ENCODE results near the gene SNU13.
A peak's percentile ranks its signal among the peaks of the same experiment; 100 is the strongest.
"Not testable (repeated sequence)": the region's sequence is repeated elsewhere in the genome, so short reads cannot be mapped to it uniquely, and the experiment has no call there.

The SNU13 gene

GRCh38 chr22:41672096-41672495 is 16.6 kb downstream of the SNU13 start:
- H3K36me3 ChIP-seq (ENCODE audit: control insufficient read depth in 4 of 4, insufficient read depth in 4 of 4, low read length in 3 of 4): peaks cover 6 to 41% (median 26%) of the 10 kb centered on the region in 4 experiments
- H3K4me1 ChIP-seq (ENCODE audit: control extremely low read depth in 1 of 4, control insufficient read depth in 4 of 4, insufficient read depth in 4 of 4, low read length in 3 of 4); H3K27ac ChIP-seq (ENCODE audit: insufficient read depth in 1 of 2, low read depth in 1 of 2, low read length in 2 of 2, poor library complexity in 1 of 2, severe bottlenecking in 2 of 2); CTCF ChIA-PET; H3K4me3 ChIP-seq (ENCODE audit: control insufficient read depth in 1 of 7, extremely low read depth in 1 of 7, insufficient read depth in 4 of 7, low read depth in 2 of 7, low read length in 6 of 7); H3K9me3 ChIP-seq (ENCODE audit: control extremely low read depth in 1 of 5, control insufficient read depth in 4 of 5, insufficient read depth in 2 of 5, low read depth in 1 of 5, low read length in 4 of 5); DNase-seq; POLR2A ChIA-PET; H3K27me3 ChIP-seq (replicated peaks in 2 of 5; ENCODE audit: control insufficient read depth in 4 of 5, insufficient read depth in 5 of 5, low read length in 4 of 5): not testable (repeated sequence)
- 100% methylated on average over 7 of the region's 10 CpGs for WGBS (ENCODE audit: insufficient coverage)

GRCh38 chr22:41668971-41669911 is 19.4 kb downstream of the SNU13 start:
- Histone ChIP-seq H3K27me3 (replicated peaks in 2 of 5; ENCODE audit: control insufficient read depth in 4 of 5, insufficient read depth in 5 of 5, low read length in 4 of 5) (no peaks in the 10 kb centered on the region), H3K27ac (ENCODE audit: insufficient read depth in 1 of 2, low read depth in 1 of 2, low read length in 2 of 2, poor library complexity in 1 of 2, severe bottlenecking in 2 of 2) (no peak overlapping the region), H3K9me3 (ENCODE audit: control extremely low read depth in 1 of 5, control insufficient read depth in 4 of 5, insufficient read depth in 2 of 5, low read depth in 1 of 5, low read length in 4 of 5) (no peaks in the 10 kb centered on the region), H3K4me1 (ENCODE audit: control extremely low read depth in 1 of 4, control insufficient read depth in 4 of 4, insufficient read depth in 4 of 4, low read length in 3 of 4) (peaks cover 0 to 9% (median 7%) of the 10 kb centered on the region in 4 experiments), H3K36me3 (ENCODE audit: control insufficient read depth in 4 of 4, insufficient read depth in 4 of 4, low read length in 3 of 4) (peaks cover 10 to 35% (median 12%) of the 10 kb centered on the region in 4 experiments), H3K4me3 (ENCODE audit: control insufficient read depth in 1 of 7, extremely low read depth in 1 of 7, insufficient read depth in 4 of 7, low read depth in 2 of 7, low read length in 6 of 7) (no peak overlapping the region)
- CTCF ChIA-PET: no interaction called here
- DNase-seq: no peak
- WGBS (ENCODE audit: insufficient coverage): 95% methylated on average over 11 of the region's 21 CpGs
- POLR2A ChIA-PET: no interaction called here

DNA sequence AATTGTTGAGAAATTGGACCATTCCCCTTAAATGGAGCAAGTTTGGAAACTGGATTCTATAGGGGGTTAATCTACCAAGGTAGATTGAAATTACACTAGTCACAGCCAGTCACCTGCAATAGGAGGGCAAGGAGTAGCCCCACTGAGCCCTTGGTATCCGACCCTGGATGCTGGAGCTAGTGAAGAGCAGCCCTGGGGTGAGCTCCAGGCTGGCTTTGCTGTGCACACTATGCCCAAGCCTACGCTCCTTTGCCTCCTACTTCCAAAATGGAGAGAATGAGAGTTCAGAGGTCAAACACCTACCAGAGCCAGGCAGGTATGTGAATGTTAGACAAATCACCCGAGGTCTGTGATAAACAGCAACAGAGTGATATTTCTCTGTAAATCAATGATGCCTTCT is 23.7 kb downstream of the SNU13 start:
- Histone ChIP-seq H3K9me3 (ENCODE audit: control extremely low read depth in 1 of 5, control insufficient read depth in 4 of 5, insufficient read depth in 2 of 5, low read depth in 1 of 5, low read length in 4 of 5) (no peaks in the 10 kb centered on the region), H3K4me1 (ENCODE audit: control extremely low read depth in 1 of 4, control insufficient read depth in 4 of 4, insufficient read depth in 4 of 4, low read length in 3 of 4) (peaks cover 0 to 9% (median 7%) of the 10 kb centered on the region in 4 experiments), H3K27me3 (replicated peaks in 2 of 5; ENCODE audit: control insufficient read depth in 4 of 5, insufficient read depth in 5 of 5, low read length in 4 of 5) (no peaks in the 10 kb centered on the region), H3K36me3 (ENCODE audit: control insufficient read depth in 4 of 4, insufficient read depth in 4 of 4, low read length in 3 of 4) (peaks cover 16 to 54% (median 33%) of the 10 kb centered on the region in 4 experiments), H3K27ac (ENCODE audit: insufficient read depth in 1 of 2, low read depth in 1 of 2, low read length in 2 of 2, poor library complexity in 1 of 2, severe bottlenecking in 2 of 2) (no peak overlapping the region), H3K4me3 (ENCODE audit: control insufficient read depth in 1 of 7, extremely low read depth in 1 of 7, insufficient read depth in 4 of 7, low read depth in 2 of 7, low read length in 6 of 7) (no peak overlapping the region)
- CTCF ChIA-PET: interaction anchor here (1.1 to 3.7 kb wide), 5 partner anchors 10 to 276 kb away, joined by 3 to 22 read pairs (median 11); no protein-coding TSS in a partner anchor
- 100% methylated on average over 2 of the region's 3 CpGs for WGBS (ENCODE audit: insufficient coverage)
- DNase-seq: no peak
- POLR2A ChIA-PET: no interaction called here

GRCh38 chr22:41664490-41664889 is 24.2 kb downstream of the SNU13 start:
- peak overlapping the region in 1 of 2 experiments; percentile 9 for H3K27ac ChIP-seq (ENCODE audit: insufficient read depth in 1 of 2, low read depth in 1 of 2, low read length in 2 of 2, poor library complexity in 1 of 2, severe bottlenecking in 2 of 2)
- DNase-seq: no peak
- no peaks in the 10 kb centered on the region for H3K9me3 ChIP-seq (ENCODE audit: control extremely low read depth in 1 of 5, control insufficient read depth in 4 of 5, insufficient read depth in 2 of 5, low read depth in 1 of 5, low read length in 4 of 5)
- CTCF ChIA-PET: interaction anchor here (1.1 to 3.7 kb wide), 2 partner anchors 9 to 18 kb away, joined by 3 to 22 read pairs; no protein-coding TSS in a partner anchor
- H3K4me3 ChIP-seq (ENCODE audit: control insufficient read depth in 1 of 7, extremely low read depth in 1 of 7, insufficient read depth in 4 of 7, low read depth in 2 of 7, low read length in 6 of 7): no peak overlapping the region
- POLR2A ChIA-PET: no interaction called here
- H3K27me3 ChIP-seq (replicated peaks in 2 of 5; ENCODE audit: control insufficient read depth in 4 of 5, insufficient read depth in 5 of 5, low read length in 4 of 5): no peaks in the 10 kb centered on the region
- peaks cover 0 to 9% (median 7%) of the 10 kb centered on the region in 4 experiments for H3K4me1 ChIP-seq (ENCODE audit: control extremely low read depth in 1 of 4, control insufficient read depth in 4 of 4, insufficient read depth in 4 of 4, low read length in 3 of 4)
- H3K36me3 ChIP-seq (ENCODE audit: control insufficient read depth in 4 of 4, insufficient read depth in 4 of 4, low read length in 3 of 4): peaks cover 16 to 57% (median 38%) of the 10 kb centered on the region in 4 experiments

GRCh38 chr22:41663594-41663993 is 25.1 kb downstream of the SNU13 start:
- H3K4me1 ChIP-seq (ENCODE audit: control extremely low read depth in 1 of 4, control insufficient read depth in 4 of 4, insufficient read depth in 4 of 4, low read length in 3 of 4); DNase-seq; H3K27me3 ChIP-seq (replicated peaks in 2 of 5; ENCODE audit: control insufficient read depth in 4 of 5, insufficient read depth in 5 of 5, low read length in 4 of 5); H3K4me3 ChIP-seq (ENCODE audit: control insufficient read depth in 1 of 7, extremely low read depth in 1 of 7, insufficient read depth in 4 of 7, low read depth in 2 of 7, low read length in 6 of 7); POLR2A ChIA-PET; H3K9me3 ChIP-seq (ENCODE audit: control extremely low read depth in 1 of 5, control insufficient read depth in 4 of 5, insufficient read depth in 2 of 5, low read depth in 1 of 5, low read length in 4 of 5): not testable (repeated sequence)
- Histone ChIP-seq H3K36me3 (ENCODE audit: control insufficient read depth in 4 of 4, insufficient read depth in 4 of 4, low read length in 3 of 4) (peaks cover 16 to 60% (median 44%) of the 10 kb centered on the region in 4 experiments), H3K27ac (ENCODE audit: insufficient read depth in 1 of 2, low read depth in 1 of 2, low read length in 2 of 2, poor library complexity in 1 of 2, severe bottlenecking in 2 of 2) (peak overlapping the region in 1 of 2 experiments; percentile 58)
- WGBS (ENCODE audit: insufficient coverage): no CpG with 5 or more reads among the region's 9 CpGs
- CTCF ChIA-PET: interaction anchor here (0.8 to 1.5 kb wide), 3 partner anchors 12 to 36 kb away, joined by 3 to 6 read pairs (median 3); partner anchors contain the start of gene MEI1

- CTCF ChIA-PET: no interaction called here
- WGBS (ENCODE audit: insufficient coverage): no CpG with 5 or more reads among the region's 2 CpGs
- peaks cover 0 to 2% (median 0%) of the 10 kb centered on the region in 4 experiments for H3K4me1 ChIP-seq (ENCODE audit: control extremely low read depth in 1 of 4, control insufficient read depth in 4 of 4, insufficient read depth in 4 of 4, low read length in 3 of 4)
- H3K27me3 ChIP-seq (replicated peaks in 2 of 5; ENCODE audit: control insufficient read depth in 4 of 5, insufficient read depth in 5 of 5, low read length in 4 of 5): no peaks in the 10 kb centered on the region
- DNase-seq: no peak
- no peak overlapping the region for H3K4me3 ChIP-seq (ENCODE audit: control insufficient read depth in 1 of 7, extremely low read depth in 1 of 7, insufficient read depth in 4 of 7, low read depth in 2 of 7, low read length in 6 of 7)
- H3K27ac ChIP-seq (ENCODE audit: insufficient read depth in 1 of 2, low read depth in 1 of 2, low read length in 2 of 2, poor library complexity in 1 of 2, severe bottlenecking in 2 of 2): no peak overlapping the region
- no peaks in the 10 kb centered on the region for H3K9me3 ChIP-seq (ENCODE audit: control extremely low read depth in 1 of 5, control insufficient read depth in 4 of 5, insufficient read depth in 2 of 5, low read depth in 1 of 5, low read length in 4 of 5)
- peaks cover 19 to 73% (median 59%) of the 10 kb centered on the region in 4 experiments for H3K36me3 ChIP-seq (ENCODE audit: control insufficient read depth in 4 of 4, insufficient read depth in 4 of 4, low read length in 3 of 4)
- POLR2A ChIA-PET: no interaction called here
These were observed 27.0 kb downstream of the SNU13 start for GRCh38 chr22:41661713-41662112.

GRCh38 chr22:41661088-41661487 is 27.6 kb downstream of the SNU13 start:
- no peak for DNase-seq
- Histone ChIP-seq H3K4me3 (ENCODE audit: control insufficient read depth in 1 of 7, extremely low read depth in 1 of 7, insufficient read depth in 4 of 7, low read depth in 2 of 7, low read length in 6 of 7) (no peak overlapping the region), H3K27me3 (replicated peaks in 2 of 5; ENCODE audit: control insufficient read depth in 4 of 5, insufficient read depth in 5 of 5, low read length in 4 of 5) (no peaks in the 10 kb centered on the region), H3K4me1 (ENCODE audit: control extremely low read depth in 1 of 4, control insufficient read depth in 4 of 4, insufficient read depth in 4 of 4, low read length in 3 of 4) (no peaks in the 10 kb centered on the region), H3K27ac (ENCODE audit: insufficient read depth in 1 of 2, low read depth in 1 of 2, low read length in 2 of 2, poor library complexity in 1 of 2, severe bottlenecking in 2 of 2) (no peak overlapping the region), H3K9me3 (ENCODE audit: control extremely low read depth in 1 of 5, control insufficient read depth in 4 of 5, insufficient read depth in 2 of 5, low read depth in 1 of 5, low read length in 4 of 5) (no peaks in the 10 kb centered on the region), H3K36me3 (ENCODE audit: control insufficient read depth in 4 of 4, insufficient read depth in 4 of 4, low read length in 3 of 4) (peaks cover 19 to 79% (median 63%) of the 10 kb centered on the region in 4 experiments)
- WGBS (ENCODE audit: insufficient coverage): 100% methylated on average over 1 of the region's 3 CpGs
- CTCF ChIA-PET: no interaction called here
- POLR2A ChIA-PET: interaction anchor here (0.9 kb wide), 1 partner anchor 36 kb away, joined by 3 read pairs; no protein-coding TSS in a partner anchor

Measured in common myeloid progenitor, CD34-positive (primary cell).